GM23338 (cell line): ENCODE data around the gene RHBDL3. TPM values are rescaled to one million over a fixed set of nuclear protein-coding genes. Genes with fewer than 3 reads are reported as not detected.

ENCODE experiments used
- ATAC-seq: fragments of 200-7000 bp; cut with Tn5 transposase; 3 replicates; pipeline ENCODE4 v1.9.1; 2020
- DNase-seq: peaks from one replicate; pipeline ENCODE4 v3.0.0-alpha.2; 2015; ENCODE audit warnings: low spot score
- H2AFZ ChIP-seq: fragments of 200-600 bp; sonication (generic); 2 replicates; pipeline ENCODE4 v1.8.0; 2016; ENCODE audit warnings: antibody characterized with exemption, mild to moderate bottlenecking, moderate library complexity
- H3F3A ChIP-seq: fragments of 200-600 bp; sonication (generic); replicated peaks from 2 replicates; pipeline ENCODE4 v1.8.0; 2017; ENCODE audit warnings: antibody characterized with exemption, mixed run types, low read depth
- H3K27ac ChIP-seq: fragments of 200-600 bp; sonication (generic); 2 replicates; pipeline ENCODE4 v1.6.1; 2016; ENCODE audit warnings: low read depth
- H3K27me3 ChIP-seq: fragments of 200-600 bp; sonication (generic); 2 replicates; pipeline ENCODE4 v1.8.0; 2016; ENCODE audit warnings: mild to moderate bottlenecking, mixed run types, moderate library complexity; ENCODE audit not compliant: insufficient read depth
- H3K36me3 ChIP-seq: fragments of 200-600 bp; sonication (generic); 2 replicates; pipeline ENCODE4 v1.8.0; 2016; ENCODE audit warnings: mild to moderate bottlenecking; ENCODE audit not compliant: insufficient read depth
- H3K4me1 ChIP-seq: fragments of 200-600 bp; sonication (generic); 2 replicates; pipeline ENCODE4 v1.8.0; 2016; ENCODE audit warnings: mild to moderate bottlenecking, moderate library complexity; ENCODE audit not compliant: insufficient read depth
- H3K4me2 ChIP-seq: fragments of 200-600 bp; sonication (generic); 2 replicates; pipeline ENCODE4 v1.7.1; 2017; ENCODE audit warnings: mixed run types
- H3K4me3 ChIP-seq: fragments of 200-600 bp; sonication (generic); 2 replicates; pipeline ENCODE4 v1.6.1; 2016; ENCODE audit warnings: mixed run types
- H3K79me2 ChIP-seq: fragments of 200-600 bp; sonication (generic); replicated peaks from 2 replicates; pipeline ENCODE4 v1.8.0; 2017; ENCODE audit warnings: mild to moderate bottlenecking; ENCODE audit not compliant: insufficient read depth
- H3K9me2 ChIP-seq: fragments of 200-600 bp; sonication (generic); 2 replicates; pipeline ENCODE4 v1.8.0; 2017; ENCODE audit not compliant: insufficient read depth
- H4K20me1 ChIP-seq: fragments of 200-600 bp; sonication (generic); replicated peaks from 2 replicates; pipeline ENCODE4 v1.8.0; 2017; ENCODE audit warnings: mild to moderate bottlenecking; ENCODE audit not compliant: insufficient read depth
- H3K27ac Mint-ChIP-seq: 2 replicates; pipeline ENCODE4 v1.8.0; 2020; ENCODE audit warnings: inconsistent platforms, mild to moderate bottlenecking, moderate library complexity, mixed read lengths
- H3K27me3 Mint-ChIP-seq: 3 replicates; pipeline ENCODE4 v1.8.0; 2022; ENCODE audit warnings: low read depth, mild to moderate bottlenecking, moderate library complexity, mixed read lengths, inconsistent platforms; ENCODE audit not compliant: insufficient read depth, poor library complexity
- H3K36me3 Mint-ChIP-seq: 3 replicates; pipeline ENCODE4 v1.8.0; 2021; ENCODE audit warnings: low read depth, mild to moderate bottlenecking, inconsistent platforms, moderate library complexity, mixed read lengths
- H3K4me1 Mint-ChIP-seq: 3 replicates; pipeline ENCODE4 v1.8.0; 2020; ENCODE audit warnings: mild to moderate bottlenecking, inconsistent platforms, mixed read lengths
- H3K4me3 Mint-ChIP-seq: 3 replicates; pipeline ENCODE4 v1.8.0; 2021; ENCODE audit warnings: moderate library complexity, mild to moderate bottlenecking, inconsistent platforms, mixed read lengths
- H3K9me3 Mint-ChIP-seq: 3 replicates; pipeline ENCODE4 v1.8.0; 2020; ENCODE audit warnings: moderate library complexity, mild to moderate bottlenecking, inconsistent platforms, mixed read lengths
- CREB1 ChIP-seq: fragments of 250-450 bp; sonication (Bioruptor Pico); IDR thresholded peaks from 2 replicates; pipeline ENCODE4 v1.5.0; 2020; ENCODE audit warnings: low read depth, mild to moderate bottlenecking, moderate library complexity
- CTCF ChIP-seq, 2 experiments: fragments of 200-600 bp in 1 of 2; sonication (generic) in 1 of 2; conservative IDR thresholded peaks; 2 replicates each; pipeline versions ENCODE4 v1.5.1 to v1.6.1; 2016 to 2017; ENCODE audit warnings: antibody characterized with exemption in 2 of 2, low read depth in 2 of 2, mild to moderate bottlenecking in 2 of 2, moderate library complexity in 1 of 2
- ETS1 ChIP-seq: IDR thresholded peaks from 2 replicates; pipeline ENCODE4 v1.6.1; 2016; ENCODE audit warnings: antibody characterized with exemption
- EZH2 ChIP-seq: fragments of 200-600 bp; sonication (generic); IDR thresholded peaks from one replicate; pipeline ENCODE4 v1.8.0; 2017; ENCODE audit warnings: antibody characterized with exemption, mild to moderate bottlenecking, low read depth; ENCODE audit not compliant: unreplicated experiment
- EZH2phosphoT487 ChIP-seq: fragments of 200-600 bp; sonication (generic); IDR thresholded peaks from one replicate; pipeline ENCODE4 v1.8.1; 2018; ENCODE audit warnings: antibody characterized with exemption; ENCODE audit not compliant: unreplicated experiment
- JUNB ChIP-seq: IDR thresholded peaks from one replicate; pipeline ENCODE4 v1.6.1; 2016; ENCODE audit warnings: antibody characterized with exemption; ENCODE audit not compliant: unreplicated experiment
- NANOG ChIP-seq: IDR thresholded peaks from 2 replicates; pipeline ENCODE4 v1.6.1; 2016; ENCODE audit warnings: antibody characterized with exemption, borderline replicate concordance
- POLR2AphosphoS5 ChIP-seq: IDR thresholded peaks from 2 replicates; pipeline ENCODE4 v1.6.1; 2016; ENCODE audit warnings: antibody characterized with exemption, low read depth
- REST ChIP-seq: IDR thresholded peaks from one replicate; pipeline ENCODE4 v1.6.1; 2018; ENCODE audit warnings: antibody characterized with exemption; ENCODE audit not compliant: unreplicated experiment
- STAT1 ChIP-seq: IDR thresholded peaks from one replicate; pipeline ENCODE4 v1.6.1; 2016; ENCODE audit warnings: antibody characterized with exemption; ENCODE audit not compliant: unreplicated experiment
- ZNF114 ChIP-seq: fragments of 250-450 bp; sonication (Bioruptor Pico); IDR thresholded peaks from 2 replicates; pipeline ENCODE4 v1.5.0; 2020; ENCODE audit warnings: mild to moderate bottlenecking, moderate library complexity
- ZNF331 ChIP-seq: fragments of 250-450 bp; sonication (Bioruptor Pico); IDR thresholded peaks from 2 replicates; pipeline ENCODE4 v1.5.0; 2020; ENCODE audit warnings: low read depth, mild to moderate bottlenecking, moderate library complexity
- polyA plus RNA-seq: library from polyadenylated mRNA; unstranded; fragments of >200 nt; fragmentation: Nextera tagmentation; extraction: Ambion mirVana; gene quantifications from 2 replicates; pipeline ENCODE4 v1.2.1, GENCODE V29; 2016
- total RNA-seq: library from RNA; depleted of rRNA; stranded (reverse); fragments of >200 nt; shearing (Covaris generic); gene quantifications from 2 replicates; pipeline ENCODE4 v1.2.3, GENCODE V29; 2014
- TF ChIP-seq, protein P1 (sequence below): fragments of 250-450 bp; sonication (Bioruptor Pico); IDR thresholded peaks from 2 replicates; pipeline ENCODE4 v1.5.0; 2020; ENCODE audit warnings: mild to moderate bottlenecking, moderate library complexity

The RHBDL3 gene
- total and polyA plus RNA-seq, 2 experiments from 2014 or later: 2.3 to 8.1 TPM

GRCh38 chr17:32258383-32259140 is 7.1 kb upstream of the RHBDL3 start:
- peak overlapping the region; percentile 98 for H2AFZ ChIP-seq
- Mint-ChIP-seq H3K27ac (no peak overlapping the region; the same call in 1 of the 2 replicates), H3K9me3 (no peaks in the 10 kb centered on the region), H3K4me1 (peaks cover 31% of the 10 kb centered on the region), H3K27me3 (peaks cover 18% of the 10 kb centered on the region), H3K36me3 (no peaks in the 10 kb centered on the region), H3K4me3 (peak overlapping the region; percentile 53)
- peak overlapping the region; percentile 38; the same call in 1 of the 2 replicates for H3K4me3 ChIP-seq
- peak; percentile 74 for ATAC-seq
- H3K4me2 ChIP-seq: peak overlapping the region; percentile 76
- peak overlapping the region; percentile 39; the same call in 1 of the 2 replicates for H3K27ac ChIP-seq
- peaks cover 14% of the 10 kb centered on the region for H3K4me1 ChIP-seq
- DNase-seq: peak; percentile 61
- peaks cover 19% of the 10 kb centered on the region for H3F3A ChIP-seq
- no peaks in the 10 kb centered on the region for H3K79me2 ChIP-seq
- peaks cover 7% of the 10 kb centered on the region; the same call in 1 of the 2 replicates for H3K27me3 ChIP-seq
- H4K20me1 ChIP-seq: no peaks in the 10 kb centered on the region
- H3K9me2 ChIP-seq: no peaks in the 10 kb centered on the region
- no peaks in the 10 kb centered on the region; the same call in 1 of the 2 replicates for H3K36me3 ChIP-seq
- TF ChIP-seq ZNF114 (CRISPR knock-in tag) (no peak), REST (no peak), EZH2 (no peak), ETS1 (no peak), EZH2phosphoT487 (no peak), NANOG (no peak), POLR2AphosphoS5 (no peak), STAT1 (no peak), CREB1 (CRISPR knock-in tag) (no peak), JUNB (no peak), CTCF (conservative IDR thresholded peaks at IDR 0.05; ENCODE audit: low read depth in 2 of 2) (no peak), ZNF331 (CRISPR knock-in tag) (no peak)
- TF ChIP-seq, protein P1, sequence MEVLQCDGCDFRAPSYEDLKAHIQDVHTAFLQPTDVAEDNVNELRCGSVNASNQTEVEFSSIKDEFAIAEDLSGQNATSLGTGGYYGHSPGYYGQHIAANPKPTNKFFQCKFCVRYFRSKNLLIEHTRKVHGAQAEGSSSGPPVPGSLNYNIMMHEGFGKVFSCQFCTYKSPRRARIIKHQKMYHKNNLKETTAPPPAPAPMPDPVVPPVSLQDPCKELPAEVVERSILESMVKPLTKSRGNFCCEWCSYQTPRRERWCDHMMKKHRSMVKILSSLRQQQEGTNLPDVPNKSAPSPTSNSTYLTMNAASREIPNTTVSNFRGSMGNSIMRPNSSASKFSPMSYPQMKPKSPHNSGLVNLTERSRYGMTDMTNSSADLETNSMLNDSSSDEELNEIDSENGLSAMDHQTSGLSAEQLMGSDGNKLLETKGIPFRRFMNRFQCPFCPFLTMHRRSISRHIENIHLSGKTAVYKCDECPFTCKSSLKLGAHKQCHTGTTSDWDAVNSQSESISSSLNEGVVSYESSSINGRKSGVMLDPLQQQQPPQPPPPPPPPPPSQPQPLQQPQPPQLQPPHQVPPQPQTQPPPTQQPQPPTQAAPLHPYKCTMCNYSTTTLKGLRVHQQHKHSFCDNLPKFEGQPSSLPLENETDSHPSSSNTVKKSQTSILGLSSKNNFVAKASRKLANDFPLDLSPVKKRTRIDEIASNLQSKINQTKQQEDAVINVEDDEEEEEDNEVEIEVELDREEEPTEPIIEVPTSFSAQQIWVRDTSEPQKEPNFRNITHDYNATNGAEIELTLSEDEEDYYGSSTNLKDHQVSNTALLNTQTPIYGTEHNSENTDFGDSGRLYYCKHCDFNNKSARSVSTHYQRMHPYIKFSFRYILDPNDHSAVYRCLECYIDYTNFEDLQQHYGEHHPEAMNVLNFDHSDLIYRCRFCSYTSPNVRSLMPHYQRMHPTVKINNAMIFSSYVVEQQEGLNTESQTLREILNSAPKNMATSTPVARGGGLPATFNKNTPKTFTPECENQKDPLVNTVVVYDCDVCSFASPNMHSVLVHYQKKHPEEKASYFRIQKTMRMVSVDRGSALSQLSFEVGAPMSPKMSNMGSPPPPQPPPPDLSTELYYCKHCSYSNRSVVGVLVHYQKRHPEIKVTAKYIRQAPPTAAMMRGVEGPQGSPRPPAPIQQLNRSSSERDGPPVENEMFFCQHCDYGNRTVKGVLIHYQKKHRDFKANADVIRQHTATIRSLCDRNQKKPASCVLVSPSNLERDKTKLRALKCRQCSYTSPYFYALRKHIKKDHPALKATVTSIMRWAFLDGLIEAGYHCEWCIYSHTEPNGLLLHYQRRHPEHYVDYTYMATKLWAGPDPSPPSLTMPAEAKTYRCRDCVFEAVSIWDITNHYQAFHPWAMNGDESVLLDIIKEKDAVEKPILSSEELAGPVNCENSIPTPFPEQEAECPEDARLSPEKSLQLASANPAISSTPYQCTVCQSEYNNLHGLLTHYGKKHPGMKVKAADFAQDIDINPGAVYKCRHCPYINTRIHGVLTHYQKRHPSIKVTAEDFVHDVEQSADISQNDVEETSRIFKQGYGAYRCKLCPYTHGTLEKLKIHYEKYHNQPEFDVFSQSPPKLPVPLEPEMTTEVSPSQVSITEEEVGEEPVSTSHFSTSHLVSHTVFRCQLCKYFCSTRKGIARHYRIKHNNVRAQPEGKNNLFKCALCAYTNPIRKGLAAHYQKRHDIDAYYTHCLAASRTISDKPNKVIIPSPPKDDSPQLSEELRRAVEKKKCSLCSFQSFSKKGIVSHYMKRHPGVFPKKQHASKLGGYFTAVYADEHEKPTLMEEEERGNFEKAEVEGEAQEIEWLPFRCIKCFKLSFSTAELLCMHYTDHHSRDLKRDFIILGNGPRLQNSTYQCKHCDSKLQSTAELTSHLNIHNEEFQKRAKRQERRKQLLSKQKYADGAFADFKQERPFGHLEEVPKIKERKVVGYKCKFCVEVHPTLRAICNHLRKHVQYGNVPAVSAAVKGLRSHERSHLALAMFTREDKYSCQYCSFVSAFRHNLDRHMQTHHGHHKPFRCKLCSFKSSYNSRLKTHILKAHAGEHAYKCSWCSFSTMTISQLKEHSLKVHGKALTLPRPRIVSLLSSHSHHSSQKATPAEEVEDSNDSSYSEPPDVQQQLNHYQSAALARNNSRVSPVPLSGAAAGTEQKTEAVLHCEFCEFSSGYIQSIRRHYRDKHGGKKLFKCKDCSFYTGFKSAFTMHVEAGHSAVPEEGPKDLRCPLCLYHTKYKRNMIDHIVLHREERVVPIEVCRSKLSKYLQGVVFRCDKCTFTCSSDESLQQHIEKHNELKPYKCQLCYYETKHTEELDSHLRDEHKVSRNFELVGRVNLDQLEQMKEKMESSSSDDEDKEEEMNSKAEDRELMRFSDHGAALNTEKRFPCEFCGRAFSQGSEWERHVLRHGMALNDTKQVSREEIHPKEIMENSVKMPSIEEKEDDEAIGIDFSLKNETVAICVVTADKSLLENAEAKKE (CRISPR knock-in tag): no peak
